ENCODE data around the gene KCTD3.

KCTD3 gene

GRCh38 chr1:215606036-215606435, 38.9 kb downstream of the KCTD3 start:
- no peak for DNase-seq (ENCODE audit: low spot score)

GRCh38 chr1:215606564-215607168, 39.6 kb downstream of the KCTD3 start:
- DNase-seq (ENCODE audit: low spot score): no peak

- DNase-seq (ENCODE audit: low spot score): no peak
Observed at GRCh38 chr1:215607412-215607811, 40.3 kb downstream of the KCTD3 start.

GRCh38 chr1:215608646-215609045, 41.5 kb downstream of the KCTD3 start:
- no peak for DNase-seq (ENCODE audit: low spot score)

- DNase-seq (ENCODE audit: low spot score): no peak
Observed at GRCh38 chr1:215612391-215612790, 45.3 kb downstream of the KCTD3 start.

- DNase-seq (ENCODE audit: low spot score): no peak
Observed at GRCh38 chr1:215617979-215618378, 50.9 kb downstream of the KCTD3 start.

GRCh38 chr1:215623162-215623561, 56.1 kb downstream of the KCTD3 start:
- DNase-seq (ENCODE audit: low spot score): no peak

- DNase-seq (ENCODE audit: low spot score): no peak
Observed at GRCh38 chr1:215625949-215626348, 58.8 kb downstream of the KCTD3 start.

- no peak for DNase-seq (ENCODE audit: low spot score)
Observed at GRCh38 chr1:215631040-215631439, 63.9 kb downstream of the KCTD3 start.

- DNase-seq (ENCODE audit: low spot score): no peak
Observed at GRCh38 chr1:215631489-215631888, 64.4 kb downstream of the KCTD3 start.

- DNase-seq (ENCODE audit: low spot score): no peak
Observed at GRCh38 chr1:215635827-215636226, 68.7 kb downstream of the KCTD3 start.

GRCh38 chr1:215636258-215636965, 69.3 kb downstream of the KCTD3 start:
- peak; percentile 88 for DNase-seq (ENCODE audit: low spot score)

- peak; percentile 70 for DNase-seq (ENCODE audit: low spot score)
Observed at GRCh38 chr1:215637041-215637573, 70.0 kb downstream of the KCTD3 start.

- no peak for DNase-seq (ENCODE audit: low spot score)
Observed at GRCh38 chr1:215640429-215641148, 73.5 kb downstream of the KCTD3 start.

- no peak for DNase-seq (ENCODE audit: low spot score)
Observed at GRCh38 chr1:215643592-215644321, 76.7 kb downstream of the KCTD3 start.

- no peak for DNase-seq (ENCODE audit: low spot score)
Observed at GRCh38 chr1:215645182-215645581, 78.1 kb downstream of the KCTD3 start.

GRCh38 chr1:215645861-215646260, 78.8 kb downstream of the KCTD3 start:
- no peak for DNase-seq (ENCODE audit: low spot score)

- DNase-seq (ENCODE audit: low spot score): no peak
Observed at GRCh38 chr1:215647738-215648137, 80.6 kb downstream of the KCTD3 start.

GRCh38 chr1:215648957-215649356, 81.9 kb downstream of the KCTD3 start:
- DNase-seq (ENCODE audit: low spot score): no peak

GRCh38 chr1:215650446-215651149, 83.5 kb downstream of the KCTD3 start:
- DNase-seq (ENCODE audit: low spot score): no peak

GRCh38 chr1:215651867-215652266, 84.8 kb downstream of the KCTD3 start:
- no peak for DNase-seq (ENCODE audit: low spot score)

GRCh38 chr1:215652371-215652770, 85.3 kb downstream of the KCTD3 start:
- DNase-seq (ENCODE audit: low spot score): no peak
